Ecto neural progenitor cell (in vitro differentiated cells): Measurements from ENCODE around the gene CNEP1R1.
A peak's percentile ranks its signal among the peaks of the same experiment; 100 is the strongest.
"Not testable (repeated sequence)": the region's sequence is repeated elsewhere in the genome, so short reads cannot be mapped to it uniquely, and the experiment has no call there.

Source experiments
- DNase-seq: peaks from one replicate; pipeline ENCODE4 v3.0.0-alpha.2; 2018; ENCODE audit warnings: low spot score

CNEP1R1 gene

GRCh38 chr16:50024684-50025536 is at the start of gene CNEP1R1:
Gene CNEP1R1 (plus strand): TSS chr16:50025225. CDS start chr16:50025316, 91 bp downstream.
- peak; percentile 97 for DNase-seq

- no peak for DNase-seq
These were observed 47.6 kb upstream of the CNEP1R1 start for GRCh38 chr16:49977427-49977826.

GRCh38 chr16:49978569-49979326 is 46.3 kb upstream of the CNEP1R1 start:
- no peak for DNase-seq

- DNase-seq = no peak
These were observed 44.9 kb upstream of the CNEP1R1 start for GRCh38 chr16:49980166-49980565.

GRCh38 chr16:49986351-49987124 is 38.5 kb upstream of the CNEP1R1 start:
- no peak for DNase-seq

- DNase-seq = no peak
These were observed 37.6 kb upstream of the CNEP1R1 start for GRCh38 chr16:49987381-49987780.

GRCh38 chr16:49992825-49993224 is 32.2 kb upstream of the CNEP1R1 start:
- no peak for DNase-seq

GRCh38 chr16:49993579-49993978 is 31.4 kb upstream of the CNEP1R1 start:
- no peak for DNase-seq

GRCh38 chr16:49994006-49994405 is 31.0 kb upstream of the CNEP1R1 start:
- DNase-seq = no peak

GRCh38 chr16:49995720-49996119 is 29.3 kb upstream of the CNEP1R1 start:
- no peak for DNase-seq

GRCh38 chr16:49997721-49998251 is 27.2 kb upstream of the CNEP1R1 start:
- no peak for DNase-seq

GRCh38 chr16:49998991-49999390 is 26.0 kb upstream of the CNEP1R1 start:
- DNase-seq = no peak

- DNase-seq = no peak
These were observed 23.9 kb upstream of the CNEP1R1 start for GRCh38 chr16:50001144-50001543.

GRCh38 chr16:50002190-50002589 is 22.8 kb upstream of the CNEP1R1 start:
- DNase-seq = no peak

- no peak for DNase-seq
These were observed 20.8 kb upstream of the CNEP1R1 start for GRCh38 chr16:50004239-50004638.

- DNase-seq = no peak
These were observed 18.1 kb upstream of the CNEP1R1 start for GRCh38 chr16:50006964-50007363.

- no peak for DNase-seq
These were observed 17.3 kb upstream of the CNEP1R1 start for GRCh38 chr16:50007744-50008143.

- no peak for DNase-seq
These were observed 14.8 kb upstream of the CNEP1R1 start for GRCh38 chr16:50010212-50010611.

- no peak for DNase-seq
These were observed 13.3 kb upstream of the CNEP1R1 start for GRCh38 chr16:50011707-50012106.

GRCh38 chr16:50012182-50012581 is 12.8 kb upstream of the CNEP1R1 start:
- no peak for DNase-seq

- DNase-seq = not testable (repeated sequence)
These were observed 10.8 kb upstream of the CNEP1R1 start for GRCh38 chr16:50014211-50014610.

GRCh38 chr16:50015631-50016030 is 9.4 kb upstream of the CNEP1R1 start:
- no peak for DNase-seq
